Measurements from ENCODE around the gene OR13F1.
"Not testable (repeated sequence)": the region's sequence is repeated elsewhere in the genome, so short reads cannot be mapped to it uniquely, and the experiment has no call there.

OR13F1 gene

GRCh38 chr9:104503963-104504362 is at the start of gene OR13F1:
Gene OR13F1, plus strand, starts transcription at chr9:104504263. Its CDS starts 0 bp downstream, at chr9:104504263.
- DNase-seq, result no peak

DNA sequence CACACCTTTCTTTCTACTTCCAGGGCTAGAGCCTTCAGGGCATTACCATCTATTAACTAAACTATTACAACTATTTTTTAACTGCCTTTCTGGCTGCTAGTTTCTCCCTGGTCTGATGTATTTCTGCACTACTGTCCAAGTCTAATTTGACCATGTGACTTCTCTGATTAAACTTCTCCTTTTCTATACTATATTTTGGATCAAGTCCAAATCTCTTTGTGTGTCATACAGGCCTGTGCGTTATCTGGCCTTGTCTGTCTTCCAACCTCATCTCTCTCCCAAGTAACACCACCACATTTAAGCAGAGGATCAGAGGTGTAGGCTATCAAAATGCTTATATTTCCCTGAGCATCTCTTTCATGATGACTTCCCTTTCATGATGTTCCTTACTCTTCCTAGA is 47.2 kb upstream of the OR13F1 start:
- DNase-seq, result no peak

DNA sequence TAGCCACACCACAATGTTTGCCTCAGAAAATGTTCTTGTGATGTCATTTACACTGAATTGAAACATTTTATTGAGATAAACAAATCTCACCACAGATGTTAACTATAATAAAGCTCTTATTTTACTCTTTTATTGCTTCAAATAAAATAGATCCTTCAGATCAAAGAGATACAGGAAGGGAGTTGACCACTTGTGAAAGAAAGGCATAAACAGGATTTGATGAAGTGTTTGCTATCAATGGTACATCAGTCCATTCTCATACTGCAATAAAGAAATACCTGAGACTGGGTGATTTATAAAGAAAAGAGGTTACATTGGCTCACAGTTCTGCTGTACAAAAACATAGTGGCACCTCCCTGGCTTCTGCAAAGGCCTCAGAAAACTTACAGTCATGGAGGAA is 40.2 kb upstream of the OR13F1 start:
- no peak for DNase-seq

- no peak for DNase-seq
Observed at GRCh38 chr9:104468261-104468660, 35.8 kb upstream of the OR13F1 start.

GRCh38 chr9:104482921-104483570 is 21.0 kb upstream of the OR13F1 start:
- DNase-seq, result no peak

- no peak for DNase-seq
Observed at GRCh38 chr9:104485014-104485413, 19.0 kb upstream of the OR13F1 start.

GRCh38 chr9:104494808-104495207 is 9.3 kb upstream of the OR13F1 start:
- DNase-seq, result no peak

DNA sequence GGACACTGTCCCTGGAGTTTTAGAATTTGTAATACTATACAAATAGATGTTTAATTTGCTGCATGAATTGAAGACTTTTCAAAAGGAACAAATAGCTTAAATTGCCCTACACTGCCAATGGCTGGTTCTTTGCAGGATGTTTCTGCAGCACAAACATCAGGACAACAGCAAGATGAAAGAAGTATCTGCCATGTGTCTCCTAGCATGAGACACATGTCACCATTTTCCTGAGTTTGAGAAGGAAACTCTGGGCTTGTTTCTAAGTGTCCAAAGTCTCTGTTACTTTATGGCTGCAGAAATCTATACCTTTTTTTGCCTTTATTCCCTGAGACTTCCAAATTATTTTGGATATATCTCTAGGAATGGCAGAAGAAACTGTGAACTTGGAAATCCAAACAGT is 623 bp upstream of the OR13F1 start:
- no peak for DNase-seq

DNA sequence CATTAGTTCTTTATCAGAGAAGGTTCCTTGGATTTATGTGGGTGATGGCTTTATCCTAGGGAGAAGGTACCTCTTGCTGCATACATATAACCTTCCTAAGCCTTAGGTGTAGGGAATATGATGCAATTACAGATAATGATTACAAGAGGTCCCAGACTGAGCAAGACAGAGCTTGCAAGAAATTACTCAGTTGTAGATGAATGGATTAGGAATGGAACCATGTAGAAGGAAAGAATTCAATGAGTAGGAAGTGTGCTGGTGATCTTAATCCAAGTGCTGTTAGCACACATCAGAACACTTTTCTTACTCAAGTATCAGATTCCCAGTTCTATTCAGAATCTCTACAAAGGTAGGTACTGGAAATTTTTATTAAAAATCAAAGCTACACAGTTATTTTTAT is 2.5 kb downstream of the OR13F1 start:
- DNase-seq, result no peak

DNA sequence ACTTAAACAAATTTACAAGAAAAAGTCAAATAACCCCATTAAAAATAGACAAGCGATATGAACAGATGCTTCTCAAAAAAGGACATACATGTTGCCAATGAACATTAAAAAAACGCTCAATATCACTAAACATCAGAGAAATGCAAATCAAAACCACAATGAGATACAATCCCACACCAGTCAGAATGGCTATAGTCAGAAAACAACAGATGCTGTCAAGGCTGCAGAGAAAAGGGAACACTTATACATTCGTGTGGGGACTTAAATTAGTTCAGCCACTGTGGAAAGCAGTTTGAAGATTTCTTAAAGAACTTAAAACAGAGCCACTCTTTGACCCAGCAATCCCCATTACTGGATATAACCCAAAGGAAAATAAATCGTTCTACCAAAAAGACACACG is 10.8 kb downstream of the OR13F1 start:
- no peak for DNase-seq

DNA sequence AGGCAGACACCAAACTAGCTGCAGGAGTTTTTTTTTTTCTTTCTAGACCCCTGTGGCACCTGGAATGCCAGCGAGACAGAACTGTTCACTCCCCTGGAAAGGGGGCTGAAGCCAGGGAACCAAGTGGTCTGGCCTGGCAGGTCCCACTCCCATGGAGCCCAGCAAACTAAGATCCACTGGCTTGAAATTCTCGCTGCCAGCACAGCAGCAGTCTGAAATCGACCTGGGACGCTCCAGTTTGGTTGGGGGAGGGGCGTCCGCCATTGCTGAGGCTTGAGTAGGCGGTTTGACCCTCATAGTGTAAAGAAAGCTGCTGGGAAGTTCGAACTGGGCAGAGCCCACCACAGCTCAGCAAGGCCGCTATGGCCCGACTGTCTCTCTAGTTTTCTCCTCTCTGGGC is 16.2 kb downstream of the OR13F1 start:
- DNase-seq, result not testable (repeated sequence)

DNA sequence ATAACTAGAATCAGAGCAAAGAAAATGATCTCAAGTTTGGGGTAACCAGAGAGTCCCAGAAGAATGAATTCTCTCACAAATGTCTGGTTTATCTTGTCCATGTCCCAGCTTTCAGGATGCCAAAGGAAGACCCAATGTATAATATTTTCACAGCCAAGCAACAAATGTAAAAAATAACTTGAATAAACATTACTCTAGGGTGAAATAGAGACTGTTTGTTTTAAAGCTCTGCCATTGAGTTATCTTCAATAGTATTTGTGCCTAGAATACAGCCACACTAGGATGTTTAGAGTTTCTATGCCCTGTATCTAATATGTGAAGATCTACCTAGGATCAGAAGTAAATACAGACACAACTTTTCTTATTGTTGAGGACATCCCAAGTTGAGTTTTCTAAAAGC is 23.0 kb downstream of the OR13F1 start, which contains the start of gene OR13C4:
OR13C4 (minus strand) TSS at position 101 of the 400 bp plus-strand sequence; CDS start at position 101, 0 bp downstream.
- DNase-seq, result no peak

GRCh38 chr9:104536756-104537155 is 32.7 kb downstream of the OR13F1 start, which contains the start of gene OR13C3:
Gene OR13C3, minus strand, starts transcription at chr9:104536856. Its CDS starts 133 bp downstream, at chr9:104536723.
- DNase-seq, result no peak

DNA sequence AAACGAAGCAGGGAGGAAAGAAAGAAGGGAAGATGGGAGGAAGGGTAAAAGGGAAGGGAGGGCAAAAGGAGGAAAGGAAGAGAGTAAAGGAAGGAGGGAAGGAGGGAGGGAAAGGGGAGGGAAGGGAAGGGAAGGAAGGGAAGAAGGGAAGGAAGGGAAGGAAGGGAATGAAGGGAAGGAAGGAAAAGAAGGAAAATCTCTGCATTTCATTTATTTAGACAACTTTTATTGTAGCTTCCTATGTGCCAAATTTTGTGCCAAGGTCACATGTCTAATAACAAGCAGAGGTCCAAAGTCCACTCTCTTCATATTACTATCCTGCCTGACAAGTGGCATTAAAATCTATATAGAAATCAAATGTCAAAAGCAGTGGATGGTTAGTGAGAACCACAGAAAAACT is 35.2 kb downstream of the OR13F1 start:
- no peak for DNase-seq

- no peak for DNase-seq
Observed at GRCh38 chr9:104544644-104545043, 40.6 kb downstream of the OR13F1 start.

DNA sequence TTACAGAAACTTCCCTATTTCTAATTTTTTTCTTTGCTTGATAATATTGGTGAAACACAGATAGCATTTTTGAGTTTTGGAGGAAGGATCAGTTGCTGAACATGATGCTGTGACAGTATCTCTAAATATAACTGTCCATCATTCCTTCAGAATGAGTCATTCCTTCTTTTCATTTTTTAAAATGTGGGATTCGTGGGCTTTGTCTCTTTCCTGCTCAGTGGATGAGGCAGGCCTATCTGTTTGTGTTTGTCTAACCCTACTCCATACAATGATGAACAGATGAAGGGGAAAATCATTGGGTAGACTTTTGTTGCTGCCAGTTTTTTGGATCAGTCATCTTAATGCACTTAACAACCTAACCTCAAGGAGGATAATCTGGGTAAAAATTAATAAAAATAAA is 49.2 kb downstream of the OR13F1 start:
- DNase-seq, result no peak
